K562 (cell line): Measurements from ENCODE around the gene TNFSF9. TPM values are rescaled to one million over a fixed set of nuclear protein-coding genes. Genes with fewer than 3 reads are reported as not detected.

ENCODE experiments used
- ETS2 ChIP-seq: IDR thresholded peaks from 2 replicates; pipeline ENCODE4 v1.6.1; 2016; ENCODE audit warnings: borderline replicate concordance, missing genetic modification characterization, mild to moderate bottlenecking, moderate library complexity, missing compliant biosample characterization; ENCODE audit not compliant: poor library complexity, severe bottlenecking
- NEUROD1 ChIP-seq: fragments of 150-350 bp; IDR thresholded peaks from 2 replicates; pipeline ENCODE4 v1.6.1; 2014; ENCODE audit warnings: borderline replicate concordance, low read length, low read depth; ENCODE audit not compliant: partially characterized antibody
- STAT5B ChIP-seq: fragments of 250-450 bp; sonication (Bioruptor Pico); IDR thresholded peaks from 2 replicates; pipeline ENCODE4 v1.8.0; 2021; ENCODE audit warnings: mild to moderate bottlenecking, inconsistent platforms
- ZBED1 ChIP-seq: IDR thresholded peaks from 2 replicates; pipeline ENCODE4 v1.6.1; 2014
- polyA plus RNA-seq, 8 experiments: library from polyadenylated mRNA; depleted of rRNA in 4 of 8; stranded (reverse) in 5 of 8; unstranded in 3 of 8; fragments of >200 nt; fragmentation: Nextera tagmentation in 2 of 8; fragmentation: Illumina TruSeq in 1 of 8; extraction: Ambion mirVana in 2 of 8; extraction: Trizol in 1 of 8; gene quantifications; 2 replicates each; pipeline versions ENCODE4 v1.2.1 to v1.2.3, GENCODE V29; 2011 to 2014; ENCODE audit warnings: inconsistent platforms in 1 of 8, missing spikeins in 1 of 8
- total RNA-seq, 7 experiments: library from RNA; depleted of rRNA in 6 of 7; stranded (reverse); fragments of >200 nt in 6 of 7; fragmentation: Illumina TruSeq in 2 of 7; extraction: Trizol in 2 of 7; gene quantifications; 2 replicates each; pipeline versions ENCODE4 v1.2.1 to v1.2.3, GENCODE V29; 2011 to 2021; ENCODE audit warnings: low replicate concordance in 1 of 7
- TF ChIP-seq, protein P1 (sequence below), 2 experiments: fragments of 450-650 bp in 1 of 2; sonication (generic) in 1 of 2; formaldehyde crosslinking in 1 of 2; IDR thresholded peaks; 2 replicates each; pipeline versions ENCODE4 v1.7.1 to v1.9.0; 2016 to 2022; ENCODE audit warnings: inconsistent platforms in 1 of 2, mild to moderate bottlenecking in 1 of 2, missing genetic modification reagents in 1 of 2
- TF ChIP-seq, protein P2 (sequence below), 2 experiments: fragments of 450-650 bp; IDR thresholded peaks; 2 replicates each; pipeline ENCODE4 v1.6.1; 2016; ENCODE audit warnings: mild to moderate bottlenecking in 2 of 2, borderline replicate concordance in 1 of 2, low read depth in 1 of 2, moderate library complexity in 1 of 2

TNFSF9 gene
- total and polyA plus RNA-seq, 9 of the 15 experiments (the other 6 are each of a cell fraction or from before 2014, with no cell fraction given): 1.4 to 17.9 (median 6.5) TPM

DNA sequence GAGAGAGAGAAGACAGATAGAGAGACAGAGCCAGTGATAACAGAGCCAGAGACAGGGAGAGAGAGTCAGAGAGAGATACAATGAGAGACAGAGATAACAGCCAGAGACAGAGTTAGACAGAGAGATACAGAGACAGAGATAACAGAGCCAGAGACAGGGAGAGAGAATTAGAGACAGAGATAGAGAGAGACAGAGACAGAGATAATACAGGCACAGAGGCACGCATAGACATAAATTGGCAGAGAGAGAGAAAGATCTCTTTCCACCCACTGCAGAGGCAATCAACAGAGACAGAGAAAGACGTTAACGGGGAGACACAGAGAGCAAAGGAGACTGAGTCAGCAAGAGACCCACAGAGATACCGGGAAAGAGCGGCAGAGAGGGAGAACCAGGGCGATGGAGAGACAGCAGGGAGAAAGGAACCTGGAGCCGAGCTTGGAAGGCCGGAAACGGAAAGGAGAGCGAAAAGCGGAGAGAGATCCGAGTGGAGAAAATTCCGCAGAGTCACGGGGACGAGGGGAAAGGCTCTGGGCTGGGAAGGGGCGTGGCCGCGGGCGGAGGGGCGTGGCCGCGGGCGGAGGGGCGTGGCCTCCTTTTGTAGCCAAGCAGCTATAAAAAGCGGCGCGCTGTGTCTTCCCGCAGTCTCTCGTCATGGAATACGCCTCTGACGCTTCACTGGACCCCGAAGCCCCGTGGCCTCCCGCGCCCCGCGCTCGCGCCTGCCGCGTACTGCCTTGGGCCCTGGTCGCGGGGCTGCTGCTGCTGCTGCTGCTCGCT is at the start of gene TNFSF9 (continued):
- TF ChIP-seq, protein P1, sequence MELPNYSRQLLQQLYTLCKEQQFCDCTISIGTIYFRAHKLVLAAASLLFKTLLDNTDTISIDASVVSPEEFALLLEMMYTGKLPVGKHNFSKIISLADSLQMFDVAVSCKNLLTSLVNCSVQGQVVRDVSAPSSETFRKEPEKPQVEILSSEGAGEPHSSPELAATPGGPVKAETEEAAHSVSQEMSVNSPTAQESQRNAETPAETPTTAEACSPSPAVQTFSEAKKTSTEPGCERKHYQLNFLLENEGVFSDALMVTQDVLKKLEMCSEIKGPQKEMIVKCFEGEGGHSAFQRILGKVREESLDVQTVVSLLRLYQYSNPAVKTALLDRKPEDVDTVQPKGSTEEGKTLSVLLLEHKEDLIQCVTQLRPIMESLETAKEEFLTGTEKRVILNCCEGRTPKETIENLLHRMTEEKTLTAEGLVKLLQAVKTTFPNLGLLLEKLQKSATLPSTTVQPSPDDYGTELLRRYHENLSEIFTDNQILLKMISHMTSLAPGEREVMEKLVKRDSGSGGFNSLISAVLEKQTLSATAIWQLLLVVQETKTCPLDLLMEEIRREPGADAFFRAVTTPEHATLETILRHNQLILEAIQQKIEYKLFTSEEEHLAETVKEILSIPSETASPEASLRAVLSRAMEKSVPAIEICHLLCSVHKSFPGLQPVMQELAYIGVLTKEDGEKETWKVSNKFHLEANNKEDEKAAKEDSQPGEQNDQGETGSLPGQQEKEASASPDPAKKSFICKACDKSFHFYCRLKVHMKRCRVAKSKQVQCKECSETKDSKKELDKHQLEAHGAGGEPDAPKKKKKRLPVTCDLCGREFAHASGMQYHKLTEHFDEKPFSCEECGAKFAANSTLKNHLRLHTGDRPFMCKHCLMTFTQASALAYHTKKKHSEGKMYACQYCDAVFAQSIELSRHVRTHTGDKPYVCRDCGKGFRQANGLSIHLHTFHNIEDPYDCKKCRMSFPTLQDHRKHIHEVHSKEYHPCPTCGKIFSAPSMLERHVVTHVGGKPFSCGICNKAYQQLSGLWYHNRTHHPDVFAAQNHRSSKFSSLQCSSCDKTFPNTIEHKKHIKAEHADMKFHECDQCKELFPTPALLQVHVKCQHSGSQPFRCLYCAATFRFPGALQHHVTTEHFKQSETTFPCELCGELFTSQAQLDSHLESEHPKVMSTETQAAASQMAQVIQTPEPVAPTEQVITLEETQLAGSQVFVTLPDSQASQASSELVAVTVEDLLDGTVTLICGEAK (IDR thresholded peaks at IDR 0.05): peak; percentile 89
- TF ChIP-seq, protein P1 (CRISPR knock-in tag; IDR thresholded peaks at IDR 0.05): no peak
- no peak for TF ChIP-seq STAT5B (CRISPR knock-in tag)
- peak; percentile 26 for TF ChIP-seq NEUROD1
- TF ChIP-seq, protein P2, sequence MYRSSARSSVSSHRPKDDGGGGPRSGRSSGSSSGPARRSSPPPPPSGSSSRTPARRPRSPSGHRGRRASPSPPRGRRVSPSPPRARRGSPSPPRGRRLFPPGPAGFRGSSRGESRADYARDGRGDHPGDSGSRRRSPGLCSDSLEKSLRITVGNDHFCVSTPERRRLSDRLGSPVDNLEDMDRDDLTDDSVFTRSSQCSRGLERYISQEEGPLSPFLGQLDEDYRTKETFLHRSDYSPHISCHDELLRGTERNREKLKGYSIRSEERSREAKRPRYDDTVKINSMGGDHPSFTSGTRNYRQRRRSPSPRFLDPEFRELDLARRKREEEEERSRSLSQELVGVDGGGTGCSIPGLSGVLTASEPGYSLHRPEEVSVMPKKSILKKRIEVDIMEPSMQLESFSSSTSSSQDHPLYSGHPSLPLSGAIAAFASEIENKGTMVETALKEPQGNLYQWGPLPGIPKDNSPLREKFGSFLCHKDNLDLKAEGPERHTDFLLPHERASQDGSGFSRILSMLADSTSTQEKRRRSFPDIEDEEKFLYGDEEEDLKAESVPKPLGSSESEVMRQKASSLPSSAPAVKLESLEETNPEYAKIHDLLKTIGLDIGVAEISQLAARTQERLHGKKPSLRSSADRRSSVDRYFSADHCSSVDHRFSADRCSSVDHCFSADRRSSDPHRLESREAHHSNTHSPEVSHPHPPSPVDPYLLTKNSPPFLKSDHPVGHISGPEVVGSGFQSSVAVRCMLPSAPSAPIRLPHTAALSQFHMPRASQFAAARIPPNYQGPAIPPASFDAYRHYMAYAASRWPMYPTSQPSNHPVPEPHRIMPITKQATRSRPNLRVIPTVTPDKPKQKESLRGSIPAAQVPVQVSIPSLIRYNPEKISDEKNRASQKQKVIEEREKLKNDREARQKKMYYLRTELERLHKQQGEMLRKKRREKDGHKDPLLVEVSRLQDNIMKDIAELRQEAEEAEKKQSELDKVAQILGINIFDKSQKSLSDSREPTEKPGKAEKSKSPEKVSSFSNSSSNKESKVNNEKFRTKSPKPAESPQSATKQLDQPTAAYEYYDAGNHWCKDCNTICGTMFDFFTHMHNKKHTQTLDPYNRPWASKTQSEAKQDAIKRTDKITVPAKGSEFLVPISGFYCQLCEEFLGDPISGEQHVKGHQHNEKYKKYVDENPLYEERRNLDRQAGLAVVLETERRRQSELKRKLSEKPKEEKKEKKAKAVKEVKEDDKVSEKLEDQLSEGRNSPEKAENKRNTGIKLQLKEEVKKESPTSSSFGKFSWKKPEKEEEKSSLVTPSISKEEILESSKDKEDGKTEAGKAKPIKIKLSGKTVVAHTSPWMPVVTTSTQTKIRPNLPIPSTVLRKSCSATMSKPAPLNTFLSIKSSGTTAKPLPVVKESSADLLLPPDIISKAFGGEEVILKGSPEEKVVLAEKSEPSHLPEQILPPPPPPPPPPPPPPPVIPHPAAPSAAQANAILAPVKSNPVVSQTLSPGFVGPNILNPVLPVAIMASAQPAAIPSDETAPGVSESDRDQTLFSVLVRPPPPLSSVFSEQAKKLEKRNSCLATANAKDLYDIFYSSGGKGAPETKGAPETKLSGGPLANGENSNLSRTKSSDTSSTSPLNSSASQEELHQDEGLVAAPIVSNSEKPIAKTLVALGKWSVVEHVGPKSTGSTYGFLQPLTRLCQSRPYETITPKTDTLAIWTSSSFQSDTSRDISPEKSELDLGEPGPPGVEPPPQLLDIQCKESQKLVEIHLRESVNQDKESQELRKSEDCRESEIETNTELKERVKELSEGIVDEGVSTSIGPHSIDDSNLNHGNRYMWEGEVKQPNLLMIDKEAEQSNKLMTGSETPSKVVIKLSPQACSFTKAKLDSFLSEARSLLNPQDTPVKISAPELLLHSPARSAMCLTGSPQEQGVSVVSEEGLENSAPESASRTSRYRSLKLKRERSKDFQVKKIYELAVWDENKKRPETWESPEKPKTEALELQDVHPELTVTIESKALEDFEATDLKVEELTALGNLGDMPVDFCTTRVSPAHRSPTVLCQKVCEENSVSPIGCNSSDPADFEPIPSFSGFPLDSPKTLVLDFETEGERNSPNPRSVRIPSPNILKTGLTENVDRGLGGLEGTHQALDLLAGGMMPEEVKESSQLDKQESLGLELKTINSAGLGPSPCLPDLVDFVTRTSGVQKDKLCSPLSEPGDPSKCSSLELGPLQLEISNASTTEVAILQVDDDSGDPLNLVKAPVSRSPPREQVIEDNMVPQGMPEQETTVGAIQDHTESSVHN (IDR thresholded peaks at IDR 0.05; ENCODE audit: borderline replicate concordance in 1 of 2, low read depth in 1 of 2): 0 out of 4 replicates have a peak, but pooled peaks of 1 of the 2 experiments have one; percentile 69
- TF ChIP-seq ZBED1: 0 out of 2 replicates have a peak, but pooled peaks have one; percentile 26
- TF ChIP-seq ETS2 (tag): no peak
